HCT116 (cell line): ENCODE measurements around the gene GGPS1. TPM values are rescaled to one million over a fixed set of nuclear protein-coding genes. Genes with fewer than 3 reads are reported as not detected.
"Not testable (repeated sequence)": the region's sequence is repeated elsewhere in the genome, so short reads cannot be mapped to it uniquely, and the experiment has no call there.

Experiments
- ATAC-seq: fragments of 200-7000 bp; cut with Tn5 transposase; 2 replicates; pipeline ENCODE4 v1.9.1; 2020; ENCODE audit warnings: mild to moderate bottlenecking, moderate library complexity
- BruUV-seq: library from RNA; stranded (reverse); fragments of 400-500 nt; replicated peaks from 2 replicates; lab custom pipeline; 2021; lab: Mats Ljungman, UMichigan
- CTCF ChIA-PET: fragments of 300-600 bp; sonication (Branson Sonifier 250); formaldehyde crosslinking; loops from one replicate; lab custom pipeline; 2021; ENCODE audit warnings: antibody characterized with exemption; lab: Charles Lee
- POLR2A ChIA-PET: fragments of 300-600, 350-600 bp; sonication (Branson Sonifier 250); formaldehyde crosslinking; loops from one replicate; lab custom pipeline; 2021; ENCODE audit warnings: antibody characterized with exemption; lab: Charles Lee
- RAD21 ChIA-PET, 2 experiments: fragments of 300-600 bp; sonication (Branson Sonifier 250); formaldehyde crosslinking; loops; one replicate each; lab custom pipeline; 2023; ENCODE audit warnings: low total read pairs in 2 of 2; ENCODE audit not compliant: uncharacterized antibody in 2 of 2, unreplicated experiment in 2 of 2, low non-redundant PET in 1 of 2; lab: Charles Lee
- DNase-seq: peaks from one replicate; pipeline ENCODE4 v3.0.0-alpha.2; 2010; ENCODE audit warnings: low read depth, low spot score
- H2AFZ ChIP-seq: fragments of 200-600 bp; shearing (Covaris generic), sonication (generic); 2 replicates; pipeline ENCODE4 v1.6.1; 2017; ENCODE audit warnings: low read depth, mixed run types, mixed read lengths, antibody characterized with exemption, low read length; ENCODE audit not compliant: poor library complexity, severe bottlenecking
- H3K27ac ChIP-seq: 2 replicates; pipeline ENCODE4 v1.5.1; 2012; ENCODE audit warnings: low read depth, low read length
- H3K27me3 ChIP-seq: fragments of 200-600 bp; sonication (generic); 2 replicates; pipeline ENCODE4 v1.6.1; 2016; ENCODE audit warnings: mixed run types, low read length, mixed read lengths; ENCODE audit not compliant: insufficient read depth
- H3K36me3 ChIP-seq, 2 experiments: fragments of 200-500 bp in 1 of 2; fragments of 200-600 bp in 1 of 2; sonication (Bioruptor generic) in 1 of 2; sonication (generic) in 1 of 2; 2 replicates each; pipeline versions ENCODE4 v1.5.1 to v1.6.1; 2014 to 2016; ENCODE audit warnings: low read length in 2 of 2, inconsistent platforms in 1 of 2, mixed read lengths in 1 of 2, mixed run types in 1 of 2; ENCODE audit not compliant: insufficient read depth in 2 of 2, control insufficient read depth in 1 of 2
- H3K4me1 ChIP-seq, 2 experiments: fragments of 200-600 bp in 1 of 2; sonication (generic) in 1 of 2; 2 replicates each; pipeline versions ENCODE4 v1.5.1 to v1.6.1; 2012 to 2017; ENCODE audit warnings: low read length in 2 of 2, inconsistent platforms in 1 of 2, mild to moderate bottlenecking in 1 of 2, mixed read lengths in 1 of 2, mixed run types in 1 of 2, moderate library complexity in 1 of 2; ENCODE audit not compliant: insufficient read depth in 2 of 2, control insufficient read depth in 1 of 2
- H3K4me2 ChIP-seq: fragments of 200-600 bp; sonication (generic); 2 replicates; pipeline ENCODE4 v1.6.1; 2017; ENCODE audit warnings: mixed run types, low read length, mixed read lengths
- H3K4me3 ChIP-seq, 2 experiments: fragments of 200-600 bp in 1 of 2; sonication (generic) in 1 of 2; replicated peaks in 1 of 2; 2 replicates each; pipeline ENCODE4 v1.5.1; 2011 to 2016; ENCODE audit warnings: low read length in 2 of 2, control low read depth in 1 of 2, low read depth in 1 of 2, mild to moderate bottlenecking in 1 of 2, mixed read lengths in 1 of 2, mixed run types in 1 of 2
- H3K79me2 ChIP-seq: fragments of 200-600 bp; sonication (generic); 2 replicates; pipeline ENCODE4 v1.6.1; 2017; ENCODE audit warnings: mild to moderate bottlenecking, mixed run types, low read length, moderate library complexity, mixed read lengths; ENCODE audit not compliant: insufficient read depth
- H3K9ac ChIP-seq: fragments of 200-600 bp; sonication (generic); 2 replicates; pipeline ENCODE4 v1.6.1; 2016; ENCODE audit warnings: low read length, mixed read lengths
- H3K9me2 ChIP-seq: fragments of 200-600 bp; sonication (generic), shearing (Covaris generic); 2 replicates; pipeline ENCODE4 v1.6.1; 2017; ENCODE audit warnings: mixed run types, mild to moderate bottlenecking, moderate library complexity; ENCODE audit not compliant: insufficient read depth
- H3K9me3 ChIP-seq, 2 experiments: fragments of 200-500 bp in 1 of 2; fragments of 200-600 bp in 1 of 2; sonication (Bioruptor generic) in 1 of 2; sonication (generic) in 1 of 2; 2 replicates each; pipeline ENCODE4 v1.6.1; 2014 to 2017; ENCODE audit warnings: low read length in 2 of 2, mixed read lengths in 2 of 2, inconsistent platforms in 1 of 2, low read depth in 1 of 2, mild to moderate bottlenecking in 1 of 2, mixed run types in 1 of 2, moderate library complexity in 1 of 2; ENCODE audit not compliant: control insufficient read depth in 1 of 2, insufficient read depth in 1 of 2
- H4K20me1 ChIP-seq: fragments of 200-600 bp; sonication (generic), shearing (Covaris generic); 2 replicates; pipeline ENCODE4 v1.6.1; 2017; ENCODE audit warnings: mixed run types, mild to moderate bottlenecking, moderate library complexity; ENCODE audit not compliant: insufficient read depth
- CBX3 ChIP-seq: IDR thresholded peaks from 2 replicates; pipeline ENCODE4 v1.6.1; 2012; ENCODE audit warnings: low read depth
- ELF1 ChIP-seq: IDR thresholded peaks from 2 replicates; pipeline ENCODE4 v1.6.1; 2012; ENCODE audit warnings: low read depth, borderline replicate concordance
- JUND ChIP-seq: IDR thresholded peaks from 2 replicates; pipeline ENCODE4 v1.6.1; 2012
- SP1 ChIP-seq: IDR thresholded peaks from 2 replicates; pipeline ENCODE4 v1.6.1; 2012; ENCODE audit warnings: low read depth
- intact Hi-C: fragments of 100-400 bp; cut with micrococcal nuclease; formaldehyde crosslinking; loops from 2 replicates; pipeline ENCODE4 v1.10.0; 2022
- total RNA-seq: library from RNA; stranded (reverse); gene quantifications from one replicate; pipeline ENCODE4 v1.2.1, GENCODE V29; 2021; ENCODE audit not compliant: unreplicated experiment

The GGPS1 gene
- total RNA-seq, 1 experiment from 2014 or later, result 30.6 TPM

- CTCF ChIA-PET, H4K20me1 ChIP-seq, H3K36me3 ChIP-seq, ATAC-seq, H3K27me3 ChIP-seq, H3K9ac ChIP-seq, H3K4me2 ChIP-seq, H3K27ac ChIP-seq, DNase-seq, H3K9me3 ChIP-seq, RAD21 ChIA-PET, H3K4me1 ChIP-seq, H3K4me3 ChIP-seq, H2AFZ ChIP-seq, BruUV-seq, POLR2A ChIA-PET, H3K9me2 ChIP-seq, intact Hi-C loops: not testable (repeated sequence)
- peaks cover 11% of the 10 kb centered on the region for H3K79me2 ChIP-seq
Observed at GRCh38 chr1:235385633-235386032, 57.3 kb downstream of the GGPS1 start.

DNA sequence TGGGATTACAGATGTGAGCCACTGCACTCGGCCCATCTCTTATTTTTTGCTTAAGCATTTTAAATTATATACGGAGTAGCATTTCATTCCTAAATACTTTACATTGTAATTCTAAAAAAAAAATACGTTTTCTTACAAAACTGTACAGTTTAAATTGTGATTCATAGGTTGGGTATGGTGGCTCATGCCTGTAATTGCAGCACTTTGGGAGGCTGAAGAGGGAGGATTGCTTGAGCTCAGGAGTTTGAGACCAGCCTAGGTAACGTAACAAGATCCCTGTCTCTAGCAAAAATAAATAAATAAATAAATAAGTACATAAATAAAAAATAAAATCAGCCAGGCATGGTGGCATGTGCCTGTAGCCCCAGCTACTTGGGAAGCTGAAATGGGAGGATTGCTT is 63.5 kb downstream of the GGPS1 start:
- Histone ChIP-seq H3K27ac (no peak overlapping the region), H3K4me1 (peaks cover 3 to 4% of the 10 kb centered on the region in 2 experiments; a peak in 1 of 4 replicates), H2AFZ (no peak overlapping the region), H3K4me2 (no peak overlapping the region), H3K9ac (no peak overlapping the region), H3K4me3 (no peak overlapping the region), H3K27me3 (no peaks in the 10 kb centered on the region), H3K79me2 (peaks cover 19% of the 10 kb centered on the region), H3K9me2 (no peaks in the 10 kb centered on the region), H3K36me3 (no peaks in the 10 kb centered on the region), H3K9me3 (no peaks in the 10 kb centered on the region), H4K20me1 (no peaks in the 10 kb centered on the region)
- TF ChIP-seq CBX3, result no peak
- no peak for TF ChIP-seq JUND
- no peak for TF ChIP-seq ELF1
- no peak for TF ChIP-seq SP1
- ChIA-PET RAD21 (no interaction called here), CTCF (no interaction called here), POLR2A (interaction anchor here (0.7 kb wide), 1 partner anchor 11 kb away, joined by 4 read pairs; no protein-coding TSS in a partner anchor)
- intact Hi-C loops, result loop anchor here (2.0 kb wide), 1 partner anchor 17 kb away; no protein-coding TSS in a partner anchor
- no TSS peak for BruUV-seq
- ATAC-seq, result no peak
- DNase-seq, result no peak

Other genes starting within 250 kb of the GGPS1 start
- 184 TPM for gene TOMM20, start 199.7 kb upstream of the GGPS1 start, total RNA-seq
- gene RBM34, start 167.3 kb upstream of the GGPS1 start, total RNA-seq, result 82.0 TPM
- 28.3 TPM for gene ARID4B, start 391 bp upstream of the GGPS1 start, total RNA-seq
- gene TBCE, start 38.9 kb downstream of the GGPS1 start, total RNA-seq, result 20.8 TPM
- gene B3GALNT2, start 175.9 kb downstream of the GGPS1 start, total RNA-seq, result 36.8 TPM